ENCODE data around the gene MUC20.
A peak's percentile ranks its signal among the peaks of the same experiment; 100 is the strongest.
"Not testable (repeated sequence)": the region's sequence is repeated elsewhere in the genome, so short reads cannot be mapped to it uniquely, and the experiment has no call there.

MUC20 gene

GRCh38 chr3:195693428-195694216 is 27.2 kb upstream of the MUC20 start:
- H3K27me3 ChIP-seq (ENCODE audit: insufficient read depth, low read depth, severe bottlenecking), result no peaks in the 10 kb centered on the region
- H3K9me3 ChIP-seq (ENCODE audit: severe bottlenecking), result no peaks in the 10 kb centered on the region
- peaks cover 18% of the 10 kb centered on the region for H3K36me3 ChIP-seq
- no peak for DNase-seq
- H3K4me3 ChIP-seq (ENCODE audit: low read depth, low read length), result no peak overlapping the region
- no peak for TF ChIP-seq CTCF (IDR thresholded peaks at IDR 0.05; ENCODE audit: low read depth, low read length)
- peak overlapping the region; percentile 7; the same call in 1 of the 2 replicates for H3K27ac ChIP-seq

GRCh38 chr3:195694217-195695076 is 26.3 kb upstream of the MUC20 start:
- H3K27ac ChIP-seq; H3K9me3 ChIP-seq (ENCODE audit: severe bottlenecking); H3K27me3 ChIP-seq (ENCODE audit: insufficient read depth, low read depth, severe bottlenecking); H3K4me3 ChIP-seq (ENCODE audit: low read depth, low read length); DNase-seq: not testable (repeated sequence)
- peaks cover 18% of the 10 kb centered on the region for H3K36me3 ChIP-seq

GRCh38 chr3:195696632-195697278 is 24.0 kb upstream of the MUC20 start:
- no peak overlapping the region for H3K27ac ChIP-seq
- H3K27me3 ChIP-seq (ENCODE audit: insufficient read depth, low read depth, severe bottlenecking), result no peaks in the 10 kb centered on the region
- no peak for DNase-seq
- no peak for TF ChIP-seq CTCF (IDR thresholded peaks at IDR 0.05; ENCODE audit: low read depth, low read length)
- no peak overlapping the region for H3K4me3 ChIP-seq (ENCODE audit: low read depth, low read length)
- H3K9me3 ChIP-seq (ENCODE audit: severe bottlenecking), result no peaks in the 10 kb centered on the region
- H3K36me3 ChIP-seq, result peaks cover 18% of the 10 kb centered on the region

GRCh38 chr3:195697582-195698324 is 23.0 kb upstream of the MUC20 start:
- H3K27me3 ChIP-seq (ENCODE audit: insufficient read depth, low read depth, severe bottlenecking), result no peaks in the 10 kb centered on the region

GRCh38 chr3:195698325-195698646 is 22.5 kb upstream of the MUC20 start:
- TF ChIP-seq CTCF (IDR thresholded peaks at IDR 0.05; ENCODE audit: low read depth, low read length), result no peak
- Histone ChIP-seq H3K4me3 (ENCODE audit: low read depth, low read length) (no peak overlapping the region), H3K9me3 (ENCODE audit: severe bottlenecking) (no peaks in the 10 kb centered on the region), H3K36me3 (peaks cover 13% of the 10 kb centered on the region), H3K27me3 (ENCODE audit: insufficient read depth, low read depth, severe bottlenecking) (no peaks in the 10 kb centered on the region), H3K27ac (no peak overlapping the region)
- DNase-seq, result no peak

More at GRCh38 chr3:195697582-195698324, 23.0 kb upstream of the MUC20 start:
- TF ChIP-seq CTCF (IDR thresholded peaks at IDR 0.05; ENCODE audit: low read depth, low read length), result no peak
- no peaks in the 10 kb centered on the region for H3K9me3 ChIP-seq (ENCODE audit: severe bottlenecking)
- no peak for DNase-seq
- no peak overlapping the region for H3K4me3 ChIP-seq (ENCODE audit: low read depth, low read length)
- peaks cover 13% of the 10 kb centered on the region for H3K36me3 ChIP-seq
- no peak overlapping the region for H3K27ac ChIP-seq

Data from WERI-Rb-1 (cell line).